ENCODE data around the gene F7. TPM values are rescaled to one million over a fixed set of nuclear protein-coding genes. Genes with fewer than 3 reads are reported as not detected.
A peak's percentile ranks its signal among the peaks of the same experiment; 100 is the strongest.

Gene F7
- total and polyA plus RNA-seq, 5 donors from 2014 or later = not detected

DNA sequence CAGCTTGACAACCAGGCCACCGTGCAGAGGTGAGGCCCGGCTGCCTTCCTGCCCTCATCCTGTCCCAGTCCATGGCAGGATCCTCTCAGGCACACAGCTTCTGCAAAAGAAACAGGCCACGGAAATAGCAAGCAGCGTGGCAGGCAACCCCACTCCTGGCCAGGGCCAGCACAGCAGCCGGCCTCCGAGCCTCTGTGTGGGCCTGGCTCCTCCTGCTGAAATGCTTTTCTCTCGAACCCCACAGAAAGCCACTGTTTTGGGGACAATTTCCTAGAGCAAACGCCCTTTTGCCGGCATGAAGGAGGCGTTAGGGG is 39.5 kb upstream of the F7 start:
- H3K9me3 ChIP-seq (ENCODE audit: control insufficient read depth in 2 of 2, low read length in 2 of 2) = no peaks in the 10 kb centered on the region

DNA sequence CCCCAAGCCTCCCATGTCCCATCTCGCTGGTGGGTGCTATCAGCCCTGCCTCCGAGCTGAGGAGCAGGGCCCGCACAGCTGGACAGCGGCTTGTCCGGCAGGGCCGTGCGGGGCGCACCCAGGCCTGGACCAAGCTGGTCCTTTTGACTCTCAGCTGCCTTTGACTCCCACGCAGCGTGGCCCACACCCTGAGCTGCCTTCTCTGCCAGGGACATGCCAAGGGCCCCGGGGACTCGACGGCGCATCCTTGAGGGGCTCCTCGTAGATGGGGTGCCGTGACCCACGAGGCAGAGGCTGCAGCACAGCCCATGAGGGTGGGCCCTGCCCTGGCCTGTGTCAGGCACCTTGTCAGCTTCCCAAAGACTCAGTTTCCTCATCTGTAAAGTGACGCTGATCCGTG is 38.8 kb upstream of the F7 start:
- Mint-ChIP-seq H3K36me3 (peaks cover 19% of the 10 kb centered on the region), H3K27me3 (no peaks in the 10 kb centered on the region), H3K4me3 (no peak overlapping the region), H3K4me1 (peaks cover 0 to 5% (median 0%) of the 10 kb centered on the region in 4 donors), H3K9me3 (peaks cover 0 to 4% (median 0%) of the 10 kb centered on the region in 7 donors), H3K27ac (no peak overlapping the region)
- Histone ChIP-seq H3K9me3 (ENCODE audit: control insufficient read depth in 2 of 2, low read length in 2 of 2) (no peaks in the 10 kb centered on the region), H3K27ac (ENCODE audit: insufficient read depth, low read length, poor library complexity, severe bottlenecking) (no peak overlapping the region), H3K4me1 (ENCODE audit: control insufficient read depth, insufficient read depth, low read length, poor library complexity, severe bottlenecking) (no peaks in the 10 kb centered on the region), H3K4me3 (ENCODE audit: low read depth, low read length) (no peak overlapping the region), H3K27me3 (ENCODE audit: control insufficient read depth, insufficient read depth, low read length) (no peaks in the 10 kb centered on the region), H3K36me3 (ENCODE audit: control insufficient read depth, insufficient read depth, low read length) (no peaks in the 10 kb centered on the region)
- DNase-seq (no peak), ATAC-seq (ENCODE audit: low read depth in 2 of 2) (no peak)

More for the DNA sequence above, 39.5 kb upstream of the F7 start:
- H3K36me3 ChIP-seq (ENCODE audit: control insufficient read depth, insufficient read depth, low read length) = no peaks in the 10 kb centered on the region
- Mint-ChIP-seq H3K36me3 (peaks cover 14% of the 10 kb centered on the region), H3K9me3 (no peaks in the 10 kb centered on the region), H3K27ac (no peak overlapping the region), H3K4me1 (peaks cover 0 to 1% (median 0%) of the 10 kb centered on the region in 4 donors), H3K27me3 (no peaks in the 10 kb centered on the region), H3K4me3 (no peak overlapping the region)
- no peak overlapping the region for H3K27ac ChIP-seq (ENCODE audit: insufficient read depth, low read length, poor library complexity, severe bottlenecking)
- no peaks in the 10 kb centered on the region for H3K4me1 ChIP-seq (ENCODE audit: control insufficient read depth, insufficient read depth, low read length, poor library complexity, severe bottlenecking)
- DNase-seq (no peak), ATAC-seq (ENCODE audit: low read depth in 2 of 2) (no peak)
- no peaks in the 10 kb centered on the region for H3K27me3 ChIP-seq (ENCODE audit: control insufficient read depth, insufficient read depth, low read length)
- H3K4me3 ChIP-seq (ENCODE audit: low read depth, low read length) = no peak overlapping the region

DNA sequence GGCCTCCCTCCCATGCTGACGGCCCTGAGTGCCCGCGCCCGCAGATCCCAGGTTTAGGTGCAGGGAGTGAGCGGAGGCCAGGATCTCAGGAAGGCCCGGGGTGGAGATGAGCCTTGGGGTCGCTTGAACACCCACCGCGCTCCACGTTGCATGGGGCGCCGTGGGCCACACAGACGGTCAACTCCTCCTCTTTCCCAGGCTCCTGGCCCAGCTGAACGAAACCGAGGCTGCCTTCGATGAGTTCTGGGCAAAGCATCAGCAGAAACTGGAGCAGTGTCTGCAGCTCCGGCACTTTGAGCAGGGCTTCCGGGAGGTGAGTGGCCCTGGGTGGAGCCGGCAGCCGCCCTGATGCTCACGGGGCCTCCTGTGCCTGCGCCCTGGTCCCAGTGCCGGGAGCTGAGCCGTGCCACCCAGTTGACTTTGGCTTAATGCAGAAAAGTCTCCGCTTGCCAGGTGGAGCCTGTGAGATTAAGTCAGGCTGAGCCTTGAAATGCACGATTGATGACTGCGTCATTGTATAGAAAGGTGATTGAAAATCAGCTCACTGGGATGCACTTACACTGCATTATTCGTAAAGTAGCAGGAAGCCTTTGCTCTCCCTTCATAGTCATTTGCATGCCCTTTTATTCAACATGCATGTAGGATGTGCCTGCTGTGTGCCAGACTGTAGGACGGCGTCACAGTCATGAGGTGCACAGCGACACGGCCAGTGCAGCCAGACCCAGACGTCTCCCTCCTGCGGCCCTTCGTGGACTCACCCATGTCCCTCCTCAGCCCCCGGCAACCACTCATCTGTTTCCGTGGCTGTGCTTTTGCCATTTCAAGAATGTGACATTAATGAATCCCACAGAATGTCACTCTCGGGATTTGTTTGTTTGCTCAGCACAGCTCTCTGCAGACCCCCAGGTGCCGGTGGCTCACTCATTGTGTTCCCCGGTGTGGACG is 35.5 kb upstream of the F7 start:
- no peak for ATAC-seq (ENCODE audit: low read depth in 2 of 2)
- H3K36me3 Mint-ChIP-seq = peaks cover 33% of the 10 kb centered on the region
- no peak for DNase-seq

DNA sequence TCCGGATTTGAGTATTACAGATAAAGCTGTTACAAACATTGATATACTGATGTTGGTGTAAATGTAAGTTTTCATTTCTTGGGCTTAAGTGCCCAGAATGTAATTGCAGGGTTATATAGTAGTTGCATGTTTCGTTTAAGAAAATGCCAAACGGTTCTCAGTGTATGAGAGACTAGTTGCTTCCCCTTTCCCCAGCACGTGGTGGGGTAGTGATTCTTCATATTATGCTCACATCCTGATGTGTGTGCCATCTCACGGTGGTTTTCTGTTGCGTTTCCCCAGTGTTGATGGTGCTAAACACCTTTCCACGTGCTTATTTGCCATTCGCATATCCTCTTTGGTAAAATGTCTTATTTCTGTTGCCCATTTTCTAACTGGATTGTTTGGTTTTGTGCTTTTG is 34.7 kb upstream of the F7 start:
- ATAC-seq (ENCODE audit: low read depth in 2 of 2) (no peak), DNase-seq (no peak)
- no peak overlapping the region for H3K4me3 Mint-ChIP-seq
- H3K27me3 Mint-ChIP-seq = no peaks in the 10 kb centered on the region
- peaks cover 33% of the 10 kb centered on the region for H3K36me3 Mint-ChIP-seq
- no peak overlapping the region for H3K27ac Mint-ChIP-seq
- peaks cover 0 to 5% (median 0%) of the 10 kb centered on the region in 4 donors for H3K4me1 Mint-ChIP-seq
- no peaks in the 10 kb centered on the region for H3K27me3 ChIP-seq (ENCODE audit: control insufficient read depth, insufficient read depth, low read length)
- no peaks in the 10 kb centered on the region for H3K4me1 ChIP-seq (ENCODE audit: control insufficient read depth, insufficient read depth, low read length, poor library complexity, severe bottlenecking)
- peaks cover 0 to 11% (median 2%) of the 10 kb centered on the region in 7 donors for H3K9me3 Mint-ChIP-seq
- H3K4me3 ChIP-seq (ENCODE audit: low read depth, low read length) = no peak overlapping the region
- no peaks in the 10 kb centered on the region for H3K9me3 ChIP-seq (ENCODE audit: control insufficient read depth in 2 of 2, low read length in 2 of 2)
- no peak overlapping the region for H3K27ac ChIP-seq (ENCODE audit: insufficient read depth, low read length, poor library complexity, severe bottlenecking)
- no peaks in the 10 kb centered on the region for H3K36me3 ChIP-seq (ENCODE audit: control insufficient read depth, insufficient read depth, low read length)

More for the DNA sequence above, 35.5 kb upstream of the F7 start:
- no peaks in the 10 kb centered on the region for H3K4me1 ChIP-seq (ENCODE audit: control insufficient read depth, insufficient read depth, low read length, poor library complexity, severe bottlenecking)
- H3K27ac Mint-ChIP-seq = no peak overlapping the region
- no peaks in the 10 kb centered on the region for H3K36me3 ChIP-seq (ENCODE audit: control insufficient read depth, insufficient read depth, low read length)
- no peak overlapping the region for H3K4me3 ChIP-seq (ENCODE audit: low read depth, low read length)
- peak overlapping the region in 1 of 4 donors; percentile 21 for H3K4me3 Mint-ChIP-seq
- H3K4me1 Mint-ChIP-seq = peaks cover 0 to 5% (median 0%) of the 10 kb centered on the region in 4 donors
- H3K9me3 ChIP-seq (ENCODE audit: control insufficient read depth in 2 of 2, low read length in 2 of 2) = no peaks in the 10 kb centered on the region
- peaks cover 0 to 11% (median 1%) of the 10 kb centered on the region in 7 donors for H3K9me3 Mint-ChIP-seq
- H3K27ac ChIP-seq (ENCODE audit: insufficient read depth, low read length, poor library complexity, severe bottlenecking) = no peak overlapping the region
- H3K27me3 Mint-ChIP-seq = no peaks in the 10 kb centered on the region
- H3K27me3 ChIP-seq (ENCODE audit: control insufficient read depth, insufficient read depth, low read length) = no peaks in the 10 kb centered on the region

DNA sequence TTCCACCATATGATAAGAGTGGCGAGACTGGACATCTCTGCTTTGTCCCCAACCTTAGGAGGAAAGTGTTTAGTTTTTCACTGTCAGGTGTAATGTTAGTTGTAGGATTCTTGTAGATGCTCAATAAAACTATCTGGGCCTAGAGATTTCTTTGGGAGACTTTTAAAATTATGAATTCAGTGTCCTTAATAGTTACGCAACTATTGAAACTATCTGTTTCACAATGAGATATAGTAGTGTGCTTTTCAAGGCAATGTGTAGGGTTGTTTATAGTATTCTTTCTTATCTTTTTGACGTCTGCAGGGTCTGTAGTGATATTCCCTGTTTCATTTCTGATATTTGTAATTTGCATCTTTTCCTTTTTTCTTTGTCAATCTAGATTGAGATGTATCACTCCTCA is 33.2 kb upstream of the F7 start:
- DNase-seq (no peak), ATAC-seq (ENCODE audit: low read depth in 2 of 2) (no peak)
- no peak overlapping the region for H3K27ac ChIP-seq (ENCODE audit: insufficient read depth, low read length, poor library complexity, severe bottlenecking)
- H3K4me1 ChIP-seq (ENCODE audit: control insufficient read depth, insufficient read depth, low read length, poor library complexity, severe bottlenecking) = no peaks in the 10 kb centered on the region
- peaks cover 0 to 11% (median 2%) of the 10 kb centered on the region in 7 donors for H3K9me3 Mint-ChIP-seq
- no peaks in the 10 kb centered on the region for H3K36me3 ChIP-seq (ENCODE audit: control insufficient read depth, insufficient read depth, low read length)
- H3K27me3 ChIP-seq (ENCODE audit: control insufficient read depth, insufficient read depth, low read length) = no peaks in the 10 kb centered on the region
- H3K4me3 ChIP-seq (ENCODE audit: low read depth, low read length) = no peak overlapping the region
- no peak overlapping the region for H3K27ac Mint-ChIP-seq
- no peaks in the 10 kb centered on the region for H3K27me3 Mint-ChIP-seq
- H3K36me3 Mint-ChIP-seq = peaks cover 33% of the 10 kb centered on the region
- H3K9me3 ChIP-seq (ENCODE audit: control insufficient read depth in 2 of 2, low read length in 2 of 2) = no peaks in the 10 kb centered on the region
- no peak overlapping the region for H3K4me3 Mint-ChIP-seq
- peaks cover 0 to 5% (median 0%) of the 10 kb centered on the region in 4 donors for H3K4me1 Mint-ChIP-seq

DNA sequence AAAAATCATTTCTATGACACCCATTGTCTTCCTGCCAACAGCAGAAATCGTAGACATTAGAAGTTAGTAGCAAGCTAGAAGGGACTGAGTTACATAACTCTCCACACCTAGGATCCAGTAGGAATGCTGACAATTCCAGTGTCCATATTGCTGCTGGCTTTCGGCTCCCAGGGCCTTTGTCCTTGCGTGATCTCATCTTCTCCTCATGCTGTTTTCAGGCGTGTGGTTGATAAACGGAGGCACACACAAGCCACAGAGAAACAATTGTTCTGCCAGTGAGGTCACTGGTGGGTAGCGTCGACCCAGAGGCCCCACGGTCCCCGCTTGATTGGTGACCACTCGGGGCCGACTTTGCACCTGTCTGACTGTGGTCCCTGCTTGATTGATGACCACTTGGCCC is 31.6 kb upstream of the F7 start:
- no peak overlapping the region for H3K27ac ChIP-seq (ENCODE audit: insufficient read depth, low read length, poor library complexity, severe bottlenecking)
- peaks cover 0 to 11% (median 2%) of the 10 kb centered on the region in 7 donors for H3K9me3 Mint-ChIP-seq
- H3K36me3 Mint-ChIP-seq = peaks cover 36% of the 10 kb centered on the region
- peaks cover 0 to 5% (median 0%) of the 10 kb centered on the region in 4 donors for H3K4me1 Mint-ChIP-seq
- H3K4me3 ChIP-seq (ENCODE audit: low read depth, low read length) = no peak overlapping the region
- no peaks in the 10 kb centered on the region for H3K36me3 ChIP-seq (ENCODE audit: control insufficient read depth, insufficient read depth, low read length)
- no peaks in the 10 kb centered on the region for H3K9me3 ChIP-seq (ENCODE audit: control insufficient read depth in 2 of 2, low read length in 2 of 2)
- H3K27me3 Mint-ChIP-seq = no peaks in the 10 kb centered on the region
- ATAC-seq (ENCODE audit: low read depth in 2 of 2) (no peak), DNase-seq (no peak)
- no peaks in the 10 kb centered on the region for H3K27me3 ChIP-seq (ENCODE audit: control insufficient read depth, insufficient read depth, low read length)
- no peak overlapping the region for H3K4me3 Mint-ChIP-seq
- no peak overlapping the region for H3K27ac Mint-ChIP-seq
- H3K4me1 ChIP-seq (ENCODE audit: control insufficient read depth, insufficient read depth, low read length, poor library complexity, severe bottlenecking) = no peaks in the 10 kb centered on the region

DNA sequence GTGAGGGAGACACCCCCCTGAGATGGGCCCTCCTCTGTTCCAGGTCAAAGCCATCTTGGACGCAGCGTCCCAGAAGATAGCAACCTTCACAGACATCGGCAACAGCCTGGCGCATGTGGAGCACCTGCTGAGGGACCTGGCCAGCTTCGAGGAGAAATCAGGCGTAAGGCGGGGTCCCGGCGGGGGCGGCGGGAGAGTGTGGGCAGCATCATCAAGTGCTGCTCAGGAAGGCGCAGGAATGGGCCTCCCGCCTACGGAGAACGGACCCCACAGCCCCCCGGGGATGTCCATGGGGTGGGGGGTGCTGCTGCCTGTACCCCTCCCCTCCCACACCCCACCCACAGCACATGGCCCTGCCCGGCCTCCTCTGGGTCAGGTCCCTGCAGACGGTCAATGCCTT is 31.2 kb upstream of the F7 start:
- no peaks in the 10 kb centered on the region for H3K27me3 Mint-ChIP-seq
- no peak overlapping the region for H3K27ac Mint-ChIP-seq
- peaks cover 36% of the 10 kb centered on the region for H3K36me3 Mint-ChIP-seq
- H3K9me3 ChIP-seq (ENCODE audit: control insufficient read depth in 2 of 2, low read length in 2 of 2) = no peaks in the 10 kb centered on the region
- DNase-seq = no peak
- no peaks in the 10 kb centered on the region for H3K36me3 ChIP-seq (ENCODE audit: control insufficient read depth, insufficient read depth, low read length)
- ATAC-seq (ENCODE audit: low read depth in 2 of 2) = no peak
- no peaks in the 10 kb centered on the region for H3K4me1 ChIP-seq (ENCODE audit: control insufficient read depth, insufficient read depth, low read length, poor library complexity, severe bottlenecking)
- peaks cover 0 to 11% (median 2%) of the 10 kb centered on the region in 7 donors for H3K9me3 Mint-ChIP-seq
- H3K4me3 Mint-ChIP-seq = no peak overlapping the region
- H3K4me3 ChIP-seq (ENCODE audit: low read depth, low read length) = no peak overlapping the region
- H3K27me3 ChIP-seq (ENCODE audit: control insufficient read depth, insufficient read depth, low read length) = no peaks in the 10 kb centered on the region
- peaks cover 0 to 5% (median 0%) of the 10 kb centered on the region in 4 donors for H3K4me1 Mint-ChIP-seq
- no peak overlapping the region for H3K27ac ChIP-seq (ENCODE audit: insufficient read depth, low read length, poor library complexity, severe bottlenecking)

DNA sequence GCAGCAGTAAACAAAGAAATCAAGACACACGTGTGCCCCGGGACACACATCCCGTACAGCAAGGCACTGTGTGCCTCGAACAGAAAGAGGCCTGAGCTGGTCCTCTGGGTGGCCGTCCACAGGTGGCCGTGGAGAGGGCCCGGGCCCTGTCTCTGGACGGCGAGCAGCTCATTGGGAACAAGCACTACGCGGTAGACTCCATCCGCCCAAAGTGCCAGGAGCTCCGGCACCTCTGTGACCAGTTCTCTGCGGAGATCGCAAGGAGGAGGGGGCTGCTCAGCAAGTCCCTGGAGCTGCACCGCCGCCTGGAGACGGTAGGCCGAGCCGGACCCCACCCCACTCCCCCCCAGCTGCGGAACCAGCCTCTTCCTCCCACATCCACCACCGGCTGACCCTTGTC is 30.7 kb upstream of the F7 start:
- Histone ChIP-seq H3K4me3 (ENCODE audit: low read depth, low read length) (no peak overlapping the region), H3K27me3 (ENCODE audit: control insufficient read depth, insufficient read depth, low read length) (no peaks in the 10 kb centered on the region), H3K27ac (ENCODE audit: insufficient read depth, low read length, poor library complexity, severe bottlenecking) (no peak overlapping the region), H3K36me3 (ENCODE audit: control insufficient read depth, insufficient read depth, low read length) (no peaks in the 10 kb centered on the region), H3K4me1 (ENCODE audit: control insufficient read depth, insufficient read depth, low read length, poor library complexity, severe bottlenecking) (no peaks in the 10 kb centered on the region), H3K9me3 (ENCODE audit: control insufficient read depth in 2 of 2, low read length in 2 of 2) (no peaks in the 10 kb centered on the region)
- no peak overlapping the region for H3K27ac Mint-ChIP-seq
- H3K9me3 Mint-ChIP-seq = peaks cover 0 to 11% (median 2%) of the 10 kb centered on the region in 7 donors
- H3K36me3 Mint-ChIP-seq = peaks cover 36% of the 10 kb centered on the region
- DNase-seq (no peak), ATAC-seq (ENCODE audit: low read depth in 2 of 2) (no peak)
- H3K4me1 Mint-ChIP-seq = peaks cover 0 to 5% (median 0%) of the 10 kb centered on the region in 4 donors
- H3K27me3 Mint-ChIP-seq = no peaks in the 10 kb centered on the region
- no peak overlapping the region for H3K4me3 Mint-ChIP-seq
